Left colon (tissue), 2 donors: ENCODE results near the gene CEP170. TPM values are rescaled to one million over a fixed set of nuclear protein-coding genes. Genes with fewer than 3 reads are reported as not detected.
"Not testable (repeated sequence)": the region's sequence is repeated elsewhere in the genome, so short reads cannot be mapped to it uniquely, and the experiment has no call there.

ENCODE experiments used
- ATAC-seq: fragments of 200-7000 bp; cut with Tn5 transposase; one replicate; pipeline ENCODE4 v1.9.1; 2020; ENCODE audit warnings: mild to moderate bottlenecking, moderate library complexity
- DNase-seq, 2 donors: peaks; one replicate each; pipeline ENCODE4 v3.0.0-alpha.2; 2020
- intact Hi-C, 2 donors: fragments of 100-400 bp; cut with DNase I in 1 of 2; cut with micrococcal nuclease in 1 of 2; formaldehyde crosslinking; loops; one replicate each; pipeline versions ENCODE4 v1.11.2 to v1.14.0; 2022; cut with DNase I, micrococcal nuclease
- total RNA-seq, 2 donors: library from RNA; stranded (reverse); fragmentation: NEBNext Ultra II Directional; extraction: Animal tissue kit (Norgen Biotek cat#: 25700); gene quantifications; one replicate each; pipeline ENCODE4 v1.2.1, GENCODE V29; 2021
- donor health status: DM: no; HTN: no; CAD: no.
- donor health status: DM: yes; HTN: yes; CAD: no.

Gene CEP170
- total RNA-seq, 2 donors from 2014 or later: 9.2 to 19.9 TPM

GRCh38 chr1:243247901-243248300 lies 7.2 kb downstream of the CEP170 start:
- intact Hi-C loops: no loop called here
- no peak for ATAC-seq
- no peak for DNase-seq

GRCh38 chr1:243246916-243247315 lies 8.2 kb downstream of the CEP170 start:
- ATAC-seq (no peak), DNase-seq (no peak)

GRCh38 chr1:243244432-243244841 lies 10.6 kb downstream of the CEP170 start:
- DNase-seq (no peak), ATAC-seq (no peak)
- intact Hi-C loops: no loop called here

More at GRCh38 chr1:243246916-243247315, 8.2 kb downstream of the CEP170 start:
- intact Hi-C loops: no loop called here

GRCh38 chr1:243236604-243237252 lies 18.4 kb downstream of the CEP170 start:
- intact Hi-C loops: no loop called here
- DNase-seq (no peak), ATAC-seq (no peak)

- intact Hi-C loops: no loop called here
- no peak for ATAC-seq
- DNase-seq: no peak
Observed at GRCh38 chr1:243234978-243235647, 20.0 kb downstream of the CEP170 start.

- DNase-seq: no peak
- intact Hi-C loops: no loop called here
- no peak for ATAC-seq
Observed at GRCh38 chr1:243233908-243234307, 21.2 kb downstream of the CEP170 start.

- DNase-seq (no peak), ATAC-seq (no peak)
- intact Hi-C loops: no loop called here
Observed at GRCh38 chr1:243230914-243231313, 24.2 kb downstream of the CEP170 start.

- ATAC-seq: no peak
- intact Hi-C loops: no loop called here
- DNase-seq: no peak
Observed at GRCh38 chr1:243229526-243229925, 25.6 kb downstream of the CEP170 start.

- no peak for ATAC-seq
- no peak for DNase-seq
- intact Hi-C loops: no loop called here
Observed at GRCh38 chr1:243227622-243228021, 27.5 kb downstream of the CEP170 start.

GRCh38 chr1:243218059-243218458 lies 37.0 kb downstream of the CEP170 start:
- intact Hi-C loops: no loop called here
- DNase-seq (no peak), ATAC-seq (no peak)

GRCh38 chr1:243217349-243217748 lies 37.7 kb downstream of the CEP170 start:
- DNase-seq (no peak), ATAC-seq (no peak)
- intact Hi-C loops: no loop called here

GRCh38 chr1:243216741-243217140 lies 38.3 kb downstream of the CEP170 start:
- ATAC-seq (no peak), DNase-seq (no peak)
- intact Hi-C loops: no loop called here

GRCh38 chr1:243215276-243215875 lies 39.7 kb downstream of the CEP170 start:
- ATAC-seq, DNase-seq, intact Hi-C loops: not testable (repeated sequence)

- intact Hi-C loops: no loop called here
- ATAC-seq (no peak), DNase-seq (no peak)
Observed at GRCh38 chr1:243213045-243213787, 41.9 kb downstream of the CEP170 start.

- ATAC-seq, intact Hi-C loops: not testable (repeated sequence)
Observed at GRCh38 chr1:243211984-243212383, 43.1 kb downstream of the CEP170 start.

GRCh38 chr1:243205026-243205501 lies 50.0 kb downstream of the CEP170 start:
- ATAC-seq, intact Hi-C loops, DNase-seq: not testable (repeated sequence)

More at GRCh38 chr1:243211984-243212383, 43.1 kb downstream of the CEP170 start:
- not testable (repeated sequence) for DNase-seq

- DNase-seq, ATAC-seq, intact Hi-C loops: not testable (repeated sequence)
Observed at GRCh38 chr1:243204336-243204735, 50.7 kb downstream of the CEP170 start.

GRCh38 chr1:243203196-243203595 lies 51.9 kb downstream of the CEP170 start:
- intact Hi-C loops, ATAC-seq, DNase-seq: not testable (repeated sequence)

GRCh38 chr1:243201316-243201715 lies 53.8 kb downstream of the CEP170 start:
- ATAC-seq, DNase-seq, intact Hi-C loops: not testable (repeated sequence)
